A549 (cell line): Measurements from ENCODE around the gene PTPRD. TPM values are rescaled to one million over a fixed set of nuclear protein-coding genes. Genes with fewer than 3 reads are reported as not detected.

Experiments used
- ATAC-seq, 2 experiments: fragments of 200-7000 bp in 1 of 2; fragments of >200 bp in 1 of 2; cut with Nextera tagmentation in 1 of 2; cut with Tn5 transposase in 1 of 2; 3 replicates each; pipeline versions ENCODE4 v1.8.0 to v1.9.1; 2018 to 2020; ENCODE audit warnings: mild to moderate bottlenecking in 1 of 2, moderate library complexity in 1 of 2
- CTCF ChIA-PET: fragments of 300-600 bp; sonication (Branson Sonifier 250); formaldehyde crosslinking; extraction: SDS; loops from one replicate; lab custom pipeline; 2021; ENCODE audit warnings: antibody characterized with exemption, inconsistent platforms; lab: Yijun Ruan, JAX
- POLR2A ChIA-PET: fragments of 350-600 bp; formaldehyde crosslinking; extraction: SDS; loops from one replicate; lab custom pipeline; 2021; ENCODE audit warnings: antibody characterized with exemption, inconsistent platforms; lab: Yijun Ruan, JAX
- DNase-seq, 2 experiments: peaks; one replicate each; pipeline versions ENCODE4 v3.0.0 to v3.0.0-alpha.2; 2011 to 2016; ENCODE audit warnings: low read depth in 1 of 2, low spot score in 1 of 2
- FAIRE-seq: peaks from 2 replicates; lab custom pipeline; 2011; peaks lifted over from hg19 to GRCh38; lab: Jason Lieb, UNC
- H3K27ac ChIP-seq, 2 experiments: fragments of >200 bp; sonication (Bioruptor Twin); formaldehyde crosslinking; 3 replicates each; pipeline ENCODE4 v1.5.1; 2016 to 2017
- H3K4me1 ChIP-seq: fragments of >200 bp; sonication (Bioruptor Twin); formaldehyde crosslinking; 3 replicates; pipeline ENCODE4 v1.6.1; 2016
- H3K4me2 ChIP-seq: fragments of >200 bp; sonication (Bioruptor Twin); formaldehyde crosslinking; 3 replicates; pipeline ENCODE4 v1.6.1; 2016
- H3K4me3 ChIP-seq: fragments of >200 bp; sonication (Bioruptor Twin); formaldehyde crosslinking; 3 replicates; pipeline ENCODE4 v1.5.1; 2016
- H3K9me3 ChIP-seq: fragments of >200 bp; sonication (Bioruptor Twin); formaldehyde crosslinking; 3 replicates; pipeline ENCODE4 v1.6.1; 2016
- CHD2 ChIP-seq: fragments of 150-350 bp; IDR thresholded peaks from 2 replicates; pipeline ENCODE4 v1.6.1; 2014; ENCODE audit warnings: low read length; ENCODE audit not compliant: partially characterized antibody
- CHD4 ChIP-seq: fragments of 200-600 bp; sonication (generic); IDR thresholded peaks from 2 replicates; pipeline ENCODE4 v1.6.1; 2016; ENCODE audit warnings: antibody characterized with exemption, mild to moderate bottlenecking, borderline replicate concordance
- FOSB ChIP-seq: fragments of 250-450 bp; sonication (Bioruptor Pico); IDR thresholded peaks from 2 replicates; pipeline ENCODE4 v1.5.0; 2020; ENCODE audit warnings: mild to moderate bottlenecking, moderate library complexity
- HOXA7 ChIP-seq: fragments of 250-450 bp; sonication (Bioruptor Pico); IDR thresholded peaks from 2 replicates; pipeline ENCODE4 v1.5.0; 2020; ENCODE audit warnings: mild to moderate bottlenecking, moderate library complexity
- KDM1A ChIP-seq: fragments of 200-600 bp; sonication (generic); IDR thresholded peaks from 2 replicates; pipeline ENCODE4 v1.6.1; 2016; ENCODE audit warnings: low read depth, mild to moderate bottlenecking
- RAD21 ChIP-seq, 2 experiments: fragments of >200 bp in 1 of 2; sonication (Bioruptor Twin) in 1 of 2; formaldehyde crosslinking in 1 of 2; IDR thresholded peaks in 1 of 2; conservative IDR thresholded peaks in 1 of 2; 2 replicates in 1 of 2; 3 replicates in 1 of 2; pipeline ENCODE4 v1.6.1; 2012 to 2018; ENCODE audit warnings: inconsistent platforms in 1 of 2
- RARB ChIP-seq: fragments of 250-450 bp; sonication (Bioruptor Pico); IDR thresholded peaks from 2 replicates; pipeline ENCODE4 v1.8.0; 2021; ENCODE audit warnings: mild to moderate bottlenecking, moderate library complexity
- TFCP2L1 ChIP-seq: fragments of 250-450 bp; sonication (Bioruptor Pico); IDR thresholded peaks from 2 replicates; pipeline ENCODE4 v1.5.0; 2021; ENCODE audit warnings: mild to moderate bottlenecking
- WGBS: methylation state at CpG from one replicate; pipeline ENCODE4 v1.1.6; 2017; ENCODE audit errors: missing lambda C conversion rate; 5-methylcytosine and 5-hydroxymethylcytosine counted together
- polyA plus RNA-seq, 4 experiments: library from polyadenylated mRNA; depleted of rRNA in 3 of 4; stranded (reverse); fragments of >200 nt; fragmentation: RNase III in 1 of 4; extraction: RNeasy Plus Mini Kit Qiagen cat#74134 plus additional on column Dnase treatment in 1 of 4; gene quantifications; 2 replicates in 3 of 4; 3 replicates in 1 of 4; pipeline ENCODE4 v1.2.3, GENCODE V29; 2011 to 2017
- TF ChIP-seq, protein P1 (sequence below): fragments of 200-600 bp; sonication (generic); IDR thresholded peaks from 2 replicates; pipeline ENCODE4 v1.6.1; 2016; ENCODE audit warnings: antibody characterized with exemption, mild to moderate bottlenecking, moderate library complexity
- TF ChIP-seq, protein P2 (sequence below): fragments of >200 bp; sonication (Bioruptor Twin); formaldehyde crosslinking; IDR thresholded peaks from 3 replicates; pipeline ENCODE4 v1.6.1; 2016
- TF ChIP-seq, protein P3 (sequence below): IDR thresholded peaks from 2 replicates; pipeline ENCODE4 v1.6.1; 2012; ENCODE audit warnings: low read depth, borderline replicate concordance
- TF ChIP-seq, protein P4 (sequence below): fragments of 250-450 bp; sonication (Bioruptor Pico); IDR thresholded peaks from 2 replicates; pipeline ENCODE4 v1.5.0; 2020; ENCODE audit warnings: low read depth, mild to moderate bottlenecking, moderate library complexity

PTPRD gene
- polyA plus RNA-seq, 2 of the 4 experiments (the other 2 are of a cell fraction), result 0.39 to 1.3 TPM

DNA sequence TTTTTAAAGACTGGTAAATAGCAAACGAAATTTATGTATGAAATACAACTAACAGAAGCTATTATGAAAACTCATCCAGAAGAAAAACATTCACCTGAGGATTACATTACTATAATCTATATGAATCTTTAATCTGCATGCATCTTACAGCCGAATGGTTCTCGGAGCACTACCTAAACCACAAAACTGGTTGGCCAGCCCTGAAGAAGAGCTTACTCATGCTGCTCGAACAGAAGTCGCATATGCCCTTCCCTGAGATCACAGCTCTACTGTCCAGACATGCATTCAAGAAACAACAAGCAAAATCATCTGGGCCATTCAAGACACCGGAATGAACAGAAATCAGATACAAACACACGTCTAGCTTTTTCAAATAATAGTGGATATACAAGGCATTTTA, 1882.2 kb downstream of the PTPRD start (continued):
- TF ChIP-seq, protein P1, sequence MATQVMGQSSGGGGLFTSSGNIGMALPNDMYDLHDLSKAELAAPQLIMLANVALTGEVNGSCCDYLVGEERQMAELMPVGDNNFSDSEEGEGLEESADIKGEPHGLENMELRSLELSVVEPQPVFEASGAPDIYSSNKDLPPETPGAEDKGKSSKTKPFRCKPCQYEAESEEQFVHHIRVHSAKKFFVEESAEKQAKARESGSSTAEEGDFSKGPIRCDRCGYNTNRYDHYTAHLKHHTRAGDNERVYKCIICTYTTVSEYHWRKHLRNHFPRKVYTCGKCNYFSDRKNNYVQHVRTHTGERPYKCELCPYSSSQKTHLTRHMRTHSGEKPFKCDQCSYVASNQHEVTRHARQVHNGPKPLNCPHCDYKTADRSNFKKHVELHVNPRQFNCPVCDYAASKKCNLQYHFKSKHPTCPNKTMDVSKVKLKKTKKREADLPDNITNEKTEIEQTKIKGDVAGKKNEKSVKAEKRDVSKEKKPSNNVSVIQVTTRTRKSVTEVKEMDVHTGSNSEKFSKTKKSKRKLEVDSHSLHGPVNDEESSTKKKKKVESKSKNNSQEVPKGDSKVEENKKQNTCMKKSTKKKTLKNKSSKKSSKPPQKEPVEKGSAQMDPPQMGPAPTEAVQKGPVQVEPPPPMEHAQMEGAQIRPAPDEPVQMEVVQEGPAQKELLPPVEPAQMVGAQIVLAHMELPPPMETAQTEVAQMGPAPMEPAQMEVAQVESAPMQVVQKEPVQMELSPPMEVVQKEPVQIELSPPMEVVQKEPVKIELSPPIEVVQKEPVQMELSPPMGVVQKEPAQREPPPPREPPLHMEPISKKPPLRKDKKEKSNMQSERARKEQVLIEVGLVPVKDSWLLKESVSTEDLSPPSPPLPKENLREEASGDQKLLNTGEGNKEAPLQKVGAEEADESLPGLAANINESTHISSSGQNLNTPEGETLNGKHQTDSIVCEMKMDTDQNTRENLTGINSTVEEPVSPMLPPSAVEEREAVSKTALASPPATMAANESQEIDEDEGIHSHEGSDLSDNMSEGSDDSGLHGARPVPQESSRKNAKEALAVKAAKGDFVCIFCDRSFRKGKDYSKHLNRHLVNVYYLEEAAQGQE, result no peak
- TF ChIP-seq CHD2 (no peak), KDM1A (no peak), HOXA7 (no peak), FOSB (CRISPR knock-in tag) (no peak)
- TF ChIP-seq, protein P2, sequence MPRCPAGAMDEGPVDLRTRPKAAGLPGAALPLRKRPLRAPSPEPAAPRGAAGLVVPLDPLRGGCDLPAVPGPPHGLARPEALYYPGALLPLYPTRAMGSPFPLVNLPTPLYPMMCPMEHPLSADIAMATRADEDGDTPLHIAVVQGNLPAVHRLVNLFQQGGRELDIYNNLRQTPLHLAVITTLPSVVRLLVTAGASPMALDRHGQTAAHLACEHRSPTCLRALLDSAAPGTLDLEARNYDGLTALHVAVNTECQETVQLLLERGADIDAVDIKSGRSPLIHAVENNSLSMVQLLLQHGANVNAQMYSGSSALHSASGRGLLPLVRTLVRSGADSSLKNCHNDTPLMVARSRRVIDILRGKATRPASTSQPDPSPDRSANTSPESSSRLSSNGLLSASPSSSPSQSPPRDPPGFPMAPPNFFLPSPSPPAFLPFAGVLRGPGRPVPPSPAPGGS, result no peak

DNA sequence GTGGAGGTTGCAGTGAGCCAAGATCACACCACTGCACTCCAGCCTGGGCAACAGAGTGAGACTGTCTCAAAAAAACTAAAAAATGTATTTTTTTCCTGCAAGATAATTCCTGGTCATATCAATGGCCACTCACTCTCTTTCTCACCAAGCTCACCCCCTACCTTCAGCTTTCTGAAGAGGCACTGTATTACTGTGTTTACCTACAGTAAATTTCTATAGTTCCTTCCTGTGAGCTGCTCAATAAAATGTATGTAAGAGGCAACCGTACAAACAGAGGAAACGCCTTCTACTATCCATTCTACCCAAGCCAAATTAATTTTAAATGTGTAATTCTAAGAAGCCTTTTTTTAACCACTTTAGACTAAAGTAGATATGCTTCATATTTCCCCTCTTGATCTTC, 1883.9 kb downstream of the PTPRD start:
- ChIA-PET POLR2A (no interaction called here), CTCF (no interaction called here)
- H3K27ac ChIP-seq, result no peak overlapping the region
- no peaks in the 10 kb centered on the region for H3K4me1 ChIP-seq
- H3K9me3 ChIP-seq, result no peaks in the 10 kb centered on the region
- DNase-seq, result no peak
- H3K4me3 ChIP-seq, result no peak overlapping the region
- TF ChIP-seq CHD4 (no peak), RAD21 (conservative IDR thresholded peaks at IDR 0.05 in 1 of 2, IDR thresholded peaks at IDR 0.05 in 1 of 2) (no peak), RARB (CRISPR knock-in tag) (no peak)
- TF ChIP-seq, protein P3, sequence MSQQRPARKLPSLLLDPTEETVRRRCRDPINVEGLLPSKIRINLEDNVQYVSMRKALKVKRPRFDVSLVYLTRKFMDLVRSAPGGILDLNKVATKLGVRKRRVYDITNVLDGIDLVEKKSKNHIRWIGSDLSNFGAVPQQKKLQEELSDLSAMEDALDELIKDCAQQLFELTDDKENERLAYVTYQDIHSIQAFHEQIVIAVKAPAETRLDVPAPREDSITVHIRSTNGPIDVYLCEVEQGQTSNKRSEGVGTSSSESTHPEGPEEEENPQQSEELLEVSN, result no peak
- WGBS, result 7% methylated on average over 2 of the region's 2 CpGs
- ATAC-seq, result no peak
- no peak overlapping the region for H3K4me2 ChIP-seq
- no peak for FAIRE-seq

DNA sequence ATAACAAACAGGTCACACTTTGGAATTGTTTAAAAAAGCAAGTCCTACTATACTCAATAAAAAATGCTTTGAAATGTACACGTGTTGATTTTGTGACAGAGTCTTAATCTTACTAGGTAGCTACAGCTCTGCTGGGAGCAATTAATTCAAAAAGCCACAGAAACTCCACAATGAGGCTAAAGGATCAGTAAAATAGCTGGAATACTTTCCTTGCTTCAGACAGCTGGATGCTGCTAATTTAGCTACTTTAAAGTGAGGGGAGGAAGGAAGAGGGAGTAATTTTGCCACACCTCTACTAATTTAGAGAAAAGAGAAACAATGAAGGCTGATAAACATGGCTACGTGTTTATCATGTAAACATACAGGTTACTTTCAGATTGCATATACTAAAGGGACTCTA, 1885.6 kb downstream of the PTPRD start:
- no peak for FAIRE-seq
- ATAC-seq, result no peak
- TF ChIP-seq CHD2, result no peak
- TF ChIP-seq, protein P4, sequence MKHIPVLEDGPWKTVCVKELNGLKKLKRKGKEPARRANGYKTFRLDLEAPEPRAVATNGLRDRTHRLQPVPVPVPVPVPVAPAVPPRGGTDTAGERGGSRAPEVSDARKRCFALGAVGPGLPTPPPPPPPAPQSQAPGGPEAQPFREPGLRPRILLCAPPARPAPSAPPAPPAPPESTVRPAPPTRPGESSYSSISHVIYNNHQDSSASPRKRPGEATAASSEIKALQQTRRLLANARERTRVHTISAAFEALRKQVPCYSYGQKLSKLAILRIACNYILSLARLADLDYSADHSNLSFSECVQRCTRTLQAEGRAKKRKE (CRISPR knock-in tag), result no peak
- no peaks in the 10 kb centered on the region for H3K4me1 ChIP-seq
- H3K9me3 ChIP-seq, result no peaks in the 10 kb centered on the region
- H3K4me3 ChIP-seq, result no peak overlapping the region
- no peak overlapping the region for H3K4me2 ChIP-seq
- ChIA-PET POLR2A (no interaction called here), CTCF (no interaction called here)
- DNase-seq, result no peak
- no peak overlapping the region for H3K27ac ChIP-seq
- 10% methylated on average over 2 of the region's 2 CpGs for WGBS

DNA sequence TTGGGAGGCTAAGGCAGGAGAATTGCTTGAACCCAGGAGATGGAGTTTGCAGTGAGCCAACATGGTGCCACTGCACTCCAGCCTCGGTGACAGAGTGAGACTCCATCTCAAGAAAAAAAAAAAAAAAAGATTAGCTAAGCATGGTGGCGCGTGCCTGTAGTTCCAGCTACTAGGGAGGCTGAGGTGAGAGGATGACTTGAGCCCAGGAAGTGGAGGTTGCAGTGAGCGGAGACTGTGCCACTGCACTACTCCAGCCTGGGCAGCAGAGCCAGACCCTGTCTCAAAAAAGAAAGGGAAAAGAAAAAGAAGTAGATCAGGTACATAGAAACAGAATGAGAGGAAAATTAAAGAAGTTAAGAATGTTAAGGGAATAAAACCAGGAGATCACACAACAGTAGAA, 1886.1 kb downstream of the PTPRD start:
- ATAC-seq (no peak), DNase-seq (no peak), FAIRE-seq (no peak)
- no peak overlapping the region for H3K4me3 ChIP-seq
- no peaks in the 10 kb centered on the region for H3K4me1 ChIP-seq
- H3K9me3 ChIP-seq, result no peaks in the 10 kb centered on the region
- CTCF ChIA-PET, result no interaction called here
- no peak for TF ChIP-seq CHD4
- TF ChIP-seq TFCP2L1 (CRISPR knock-in tag), result no peak
- TF ChIP-seq, protein P3, result no peak
- POLR2A ChIA-PET, result no interaction called here
- H3K27ac ChIP-seq, result no peak overlapping the region
- 41% methylated on average over 4 of the region's 4 CpGs for WGBS
- no peak overlapping the region for H3K4me2 ChIP-seq
